Jurkat, Clone E6-1 (cell line): ENCODE results near the gene ENOX2.

Experiments used
- DNase-seq: peaks from one replicate; pipeline ENCODE4 v3.0.0-alpha.2; 2011; ENCODE audit warnings: low read depth, low spot score
- H3K4me3 ChIP-seq: 2 replicates; pipeline ENCODE4 v1.5.1; 2011; ENCODE audit warnings: mild to moderate bottlenecking, low read length, control low read depth, moderate library complexity

The ENOX2 gene

GRCh38 chrX:130775849-130776248 lies 127.2 kb downstream of the ENOX2 start:
- H3K4me3 ChIP-seq: no peak overlapping the region
- DNase-seq: no peak

- no peak overlapping the region for H3K4me3 ChIP-seq
- no peak for DNase-seq
Measured at GRCh38 chrX:130772776-130773143, 130.2 kb downstream of the ENOX2 start.

- no peak for DNase-seq
- no peak overlapping the region for H3K4me3 ChIP-seq
Measured at GRCh38 chrX:130772105-130772775, 130.8 kb downstream of the ENOX2 start.

- DNase-seq: no peak
- no peak overlapping the region for H3K4me3 ChIP-seq
Measured at GRCh38 chrX:130771648-130772047, 131.4 kb downstream of the ENOX2 start.

GRCh38 chrX:130771230-130771629 lies 131.8 kb downstream of the ENOX2 start:
- DNase-seq: no peak
- H3K4me3 ChIP-seq: no peak overlapping the region

GRCh38 chrX:130770615-130771014 lies 132.4 kb downstream of the ENOX2 start:
- H3K4me3 ChIP-seq: no peak overlapping the region
- DNase-seq: no peak

GRCh38 chrX:130769835-130770234 lies 133.2 kb downstream of the ENOX2 start:
- no peak overlapping the region for H3K4me3 ChIP-seq
- DNase-seq: no peak

- no peak overlapping the region for H3K4me3 ChIP-seq
- no peak for DNase-seq
Measured at GRCh38 chrX:130758072-130758471, 144.9 kb downstream of the ENOX2 start.

GRCh38 chrX:130756233-130756632 lies 146.8 kb downstream of the ENOX2 start:
- H3K4me3 ChIP-seq: no peak overlapping the region
- no peak for DNase-seq

GRCh38 chrX:130754353-130754752 lies 148.7 kb downstream of the ENOX2 start:
- no peak for DNase-seq

GRCh38 chrX:130746709-130747342 lies 156.2 kb downstream of the ENOX2 start:
- H3K4me3 ChIP-seq: no peak overlapping the region
- DNase-seq: no peak

More at GRCh38 chrX:130754353-130754752, 148.7 kb downstream of the ENOX2 start:
- no peak overlapping the region for H3K4me3 ChIP-seq

GRCh38 chrX:130746077-130746476 lies 156.9 kb downstream of the ENOX2 start:
- no peak for DNase-seq

GRCh38 chrX:130741584-130741983 lies 161.4 kb downstream of the ENOX2 start:
- DNase-seq: no peak

More at GRCh38 chrX:130746077-130746476, 156.9 kb downstream of the ENOX2 start:
- no peak overlapping the region for H3K4me3 ChIP-seq

GRCh38 chrX:130741151-130741550 lies 161.9 kb downstream of the ENOX2 start:
- no peak for DNase-seq
- H3K4me3 ChIP-seq: no peak overlapping the region

More at GRCh38 chrX:130741584-130741983, 161.4 kb downstream of the ENOX2 start:
- H3K4me3 ChIP-seq: no peak overlapping the region

GRCh38 chrX:130738638-130739195 lies 164.3 kb downstream of the ENOX2 start:
- no peak overlapping the region for H3K4me3 ChIP-seq
- DNase-seq: no peak

- no peak overlapping the region for H3K4me3 ChIP-seq
- DNase-seq: no peak
Measured at GRCh38 chrX:130734713-130735112, 168.3 kb downstream of the ENOX2 start.

GRCh38 chrX:130728208-130728607 lies 174.8 kb downstream of the ENOX2 start:
- no peak overlapping the region for H3K4me3 ChIP-seq
- DNase-seq: no peak

GRCh38 chrX:130726661-130727060 lies 176.3 kb downstream of the ENOX2 start:
- H3K4me3 ChIP-seq: no peak overlapping the region
- no peak for DNase-seq

- H3K4me3 ChIP-seq: no peak overlapping the region
- no peak for DNase-seq
Measured at GRCh38 chrX:130725519-130725918, 177.5 kb downstream of the ENOX2 start.

- no peak for DNase-seq
Measured at GRCh38 chrX:130719413-130719812, 183.6 kb downstream of the ENOX2 start.

GRCh38 chrX:130718137-130718536 lies 184.9 kb downstream of the ENOX2 start:
- H3K4me3 ChIP-seq: no peak overlapping the region

More at GRCh38 chrX:130719413-130719812, 183.6 kb downstream of the ENOX2 start:
- no peak overlapping the region for H3K4me3 ChIP-seq

More at GRCh38 chrX:130718137-130718536, 184.9 kb downstream of the ENOX2 start:
- no peak for DNase-seq
